Lung (tissue), 12 donors: Measurements from ENCODE around the gene CEP20. TPM values are rescaled to one million over a fixed set of nuclear protein-coding genes. Genes with fewer than 3 reads are reported as not detected.
"Not testable (repeated sequence)": the region's sequence is repeated elsewhere in the genome, so short reads cannot be mapped to it uniquely, and the experiment has no call there.

Experiments used
- ATAC-seq: fragments of 200-7000 bp; cut with Tn5 transposase; one replicate; pipeline ENCODE4 v1.9.1; 2020; ENCODE audit warnings: moderate number of reproducible peaks; ENCODE audit not compliant: insufficient read depth, low FRiP score
- DNase-seq, 3 donors: peaks; one replicate each; pipeline ENCODE4 v3.0.0-alpha.2; 2013 to 2017
- H3K27ac ChIP-seq, 2 donors: one replicate each; pipeline ENCODE4 v1.5.1; 2013; ENCODE audit warnings: mild to moderate bottlenecking in 2 of 2, moderate library complexity in 2 of 2, control low read depth in 1 of 2, inconsistent platforms in 1 of 2, low read depth in 1 of 2, low read length in 1 of 2
- H3K27me3 ChIP-seq, 3 donors: one replicate each; pipeline ENCODE4 v1.5.1; 2013; ENCODE audit warnings: low read length in 2 of 3; ENCODE audit not compliant: control insufficient read depth in 3 of 3, insufficient read depth in 3 of 3
- H3K36me3 ChIP-seq, 4 donors: one replicate each; pipeline ENCODE4 v1.5.1; 2013; ENCODE audit warnings: low read length in 4 of 4, mild to moderate bottlenecking in 1 of 4, moderate library complexity in 1 of 4; ENCODE audit not compliant: control insufficient read depth in 4 of 4, insufficient read depth in 4 of 4
- H3K4me1 ChIP-seq, 5 donors: one replicate each; pipeline ENCODE4 v1.5.1; 2013; ENCODE audit warnings: low read length in 5 of 5, mild to moderate bottlenecking in 2 of 5, moderate library complexity in 1 of 5; ENCODE audit not compliant: control insufficient read depth in 5 of 5, insufficient read depth in 5 of 5
- H3K4me3 ChIP-seq: one replicate; pipeline ENCODE4 v1.5.1; 2013; ENCODE audit warnings: mild to moderate bottlenecking, control low read depth, moderate library complexity
- H3K9ac ChIP-seq, 2 donors: one replicate each; pipeline ENCODE4 v1.5.1; 2013; ENCODE audit warnings: low read length in 2 of 2, control low read depth in 1 of 2; ENCODE audit not compliant: insufficient read depth in 1 of 2
- H3K9me3 ChIP-seq, 4 donors: one replicate each; pipeline ENCODE4 v1.5.1; 2013; ENCODE audit warnings: low read length in 3 of 4, mild to moderate bottlenecking in 1 of 4, moderate library complexity in 1 of 4; ENCODE audit not compliant: control insufficient read depth in 4 of 4, insufficient read depth in 3 of 4
- WGBS, 2 donors: extraction: QIAGEN DNeasy Blood & Tissue Kit; methylation state at CpG; one replicate each; pipeline ENCODE4 v1.1.7; 2013; 5-methylcytosine and 5-hydroxymethylcytosine counted together
- polyA plus RNA-seq, 2 donors: library from polyadenylated mRNA; stranded (reverse); fragments of 200-250 nt; gene quantifications; one replicate each; pipeline ENCODE4 v1.2.1, GENCODE V29; 2013
- total RNA-seq, 2 donors: library from RNA; depleted of rRNA in 1 of 2; stranded (reverse); fragments of >200 nt in 1 of 2; gene quantifications; one replicate each; pipeline ENCODE4 v1.2.1, GENCODE V29; 2014 to 2021
- TF ChIP-seq, protein P1 (sequence below): IDR thresholded peaks from 2 replicates; pipeline ENCODE4 v1.5.1; 2012; ENCODE audit warnings: mild to moderate bottlenecking; ENCODE audit errors: control extremely low read depth, extremely low read depth
- donor health status: control.
- donor health status: control.
- donor health status: Bipolar disorder and iron deficiency.
- donor health status: healthy.
- donor health status: DM: yes; HTN: yes; CAD: no.

The CEP20 gene
- total and polyA plus RNA-seq, 4 donors: 19.0 to 38.5 (median 23.8) TPM

DNA sequence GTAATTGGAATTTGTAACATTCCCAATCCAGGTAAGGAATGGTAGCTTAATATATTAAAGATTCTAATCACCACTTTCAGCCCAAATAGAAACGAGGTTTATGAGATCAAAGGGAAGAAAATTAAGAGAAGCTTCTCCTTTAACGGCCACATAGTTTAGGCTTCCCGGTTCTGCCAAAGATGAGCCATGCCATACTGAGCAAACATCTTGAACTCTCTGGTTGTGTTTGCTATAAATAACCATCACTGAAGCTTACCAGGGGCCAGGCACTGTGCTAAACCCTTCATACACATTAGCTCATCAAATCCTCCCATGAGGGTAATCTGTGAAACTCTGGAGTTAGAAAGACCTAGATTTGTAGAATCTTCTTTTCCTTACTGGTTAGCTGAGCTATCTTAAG lies 34.3 kb downstream of the CEP20 start:
- WGBS, 2 donors: 61 to 77% methylated on average over 3 of the region's 3 CpGs
- H3K27ac ChIP-seq: no peak overlapping the region
- no peak overlapping the region for H3K9ac ChIP-seq
- H3K36me3 ChIP-seq: no peaks in the 10 kb centered on the region
- no peak for ATAC-seq
- TF ChIP-seq, protein P1, sequence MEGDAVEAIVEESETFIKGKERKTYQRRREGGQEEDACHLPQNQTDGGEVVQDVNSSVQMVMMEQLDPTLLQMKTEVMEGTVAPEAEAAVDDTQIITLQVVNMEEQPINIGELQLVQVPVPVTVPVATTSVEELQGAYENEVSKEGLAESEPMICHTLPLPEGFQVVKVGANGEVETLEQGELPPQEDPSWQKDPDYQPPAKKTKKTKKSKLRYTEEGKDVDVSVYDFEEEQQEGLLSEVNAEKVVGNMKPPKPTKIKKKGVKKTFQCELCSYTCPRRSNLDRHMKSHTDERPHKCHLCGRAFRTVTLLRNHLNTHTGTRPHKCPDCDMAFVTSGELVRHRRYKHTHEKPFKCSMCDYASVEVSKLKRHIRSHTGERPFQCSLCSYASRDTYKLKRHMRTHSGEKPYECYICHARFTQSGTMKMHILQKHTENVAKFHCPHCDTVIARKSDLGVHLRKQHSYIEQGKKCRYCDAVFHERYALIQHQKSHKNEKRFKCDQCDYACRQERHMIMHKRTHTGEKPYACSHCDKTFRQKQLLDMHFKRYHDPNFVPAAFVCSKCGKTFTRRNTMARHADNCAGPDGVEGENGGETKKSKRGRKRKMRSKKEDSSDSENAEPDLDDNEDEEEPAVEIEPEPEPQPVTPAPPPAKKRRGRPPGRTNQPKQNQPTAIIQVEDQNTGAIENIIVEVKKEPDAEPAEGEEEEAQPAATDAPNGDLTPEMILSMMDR: no peak
- no peaks in the 10 kb centered on the region for H3K9me3 ChIP-seq
- peaks cover 0 to 47% (median 35%) of the 10 kb centered on the region in 3 donors for H3K27me3 ChIP-seq
- no peak for DNase-seq
- peaks cover 0 to 15% (median 0%) of the 10 kb centered on the region in 5 donors for H3K4me1 ChIP-seq
- H3K4me3 ChIP-seq: no peak overlapping the region

DNA sequence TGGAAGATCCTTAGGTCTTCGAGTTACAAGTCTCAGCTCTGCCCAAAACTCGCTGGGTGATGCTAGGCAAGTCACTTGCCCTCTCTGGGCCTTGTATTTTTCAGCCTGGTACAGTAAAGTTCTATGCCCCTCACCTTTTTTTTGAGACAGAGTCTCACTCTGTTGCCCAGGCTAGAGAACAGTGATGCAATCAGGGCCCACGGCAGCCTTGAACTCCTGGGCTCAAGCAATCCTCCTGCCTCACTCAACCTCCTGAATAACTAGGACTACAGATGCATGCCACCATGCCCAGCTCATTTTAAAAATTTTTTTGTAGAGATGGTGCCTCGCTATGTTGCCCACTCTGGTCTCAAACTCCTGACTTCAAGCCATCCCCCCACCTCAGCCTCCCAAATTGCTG lies 35.4 kb downstream of the CEP20 start:
- 84 to 85% methylated on average over 4 of the region's 4 CpGs for WGBS, 2 donors
- no peak overlapping the region for H3K4me3 ChIP-seq
- TF ChIP-seq, protein P1: no peak
- no peaks in the 10 kb centered on the region for H3K36me3 ChIP-seq
- peaks cover 0 to 11% (median 0%) of the 10 kb centered on the region in 5 donors for H3K4me1 ChIP-seq
- peaks cover 0 to 46% (median 32%) of the 10 kb centered on the region in 3 donors for H3K27me3 ChIP-seq
- ATAC-seq (no peak), DNase-seq (no peak)
- no peak overlapping the region for H3K9ac ChIP-seq
- H3K9me3 ChIP-seq: no peaks in the 10 kb centered on the region
- no peak overlapping the region for H3K27ac ChIP-seq

DNA sequence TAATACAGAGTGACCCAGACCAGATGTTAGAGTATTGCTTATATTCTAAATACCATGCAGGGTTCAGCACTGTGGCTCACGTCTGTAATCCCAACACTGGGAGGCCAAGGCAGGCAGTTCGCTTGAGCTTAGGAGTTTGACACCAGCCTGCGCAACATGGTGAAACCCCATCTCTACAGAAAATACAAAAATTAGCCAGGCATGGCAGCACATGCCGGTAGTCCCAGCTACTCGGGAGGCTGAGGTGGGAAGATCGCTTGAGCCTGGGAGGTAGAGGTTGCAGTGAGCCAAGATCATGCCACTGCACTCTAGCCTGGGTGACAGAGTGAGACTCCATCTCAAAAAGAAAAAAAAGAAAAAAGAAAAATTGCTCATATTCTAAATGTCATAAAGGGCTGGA lies 37.8 kb downstream of the CEP20 start:
- peaks cover 0 to 22% (median 11%) of the 10 kb centered on the region in 3 donors for H3K27me3 ChIP-seq
- not testable (repeated sequence) for H3K36me3 ChIP-seq, H3K9me3 ChIP-seq, H3K27ac ChIP-seq, ATAC-seq, H3K4me1 ChIP-seq, DNase-seq, H3K9ac ChIP-seq, H3K4me3 ChIP-seq
- WGBS, 2 donors: 94 to 95% methylated on average over 6 of the region's 6 CpGs

DNA sequence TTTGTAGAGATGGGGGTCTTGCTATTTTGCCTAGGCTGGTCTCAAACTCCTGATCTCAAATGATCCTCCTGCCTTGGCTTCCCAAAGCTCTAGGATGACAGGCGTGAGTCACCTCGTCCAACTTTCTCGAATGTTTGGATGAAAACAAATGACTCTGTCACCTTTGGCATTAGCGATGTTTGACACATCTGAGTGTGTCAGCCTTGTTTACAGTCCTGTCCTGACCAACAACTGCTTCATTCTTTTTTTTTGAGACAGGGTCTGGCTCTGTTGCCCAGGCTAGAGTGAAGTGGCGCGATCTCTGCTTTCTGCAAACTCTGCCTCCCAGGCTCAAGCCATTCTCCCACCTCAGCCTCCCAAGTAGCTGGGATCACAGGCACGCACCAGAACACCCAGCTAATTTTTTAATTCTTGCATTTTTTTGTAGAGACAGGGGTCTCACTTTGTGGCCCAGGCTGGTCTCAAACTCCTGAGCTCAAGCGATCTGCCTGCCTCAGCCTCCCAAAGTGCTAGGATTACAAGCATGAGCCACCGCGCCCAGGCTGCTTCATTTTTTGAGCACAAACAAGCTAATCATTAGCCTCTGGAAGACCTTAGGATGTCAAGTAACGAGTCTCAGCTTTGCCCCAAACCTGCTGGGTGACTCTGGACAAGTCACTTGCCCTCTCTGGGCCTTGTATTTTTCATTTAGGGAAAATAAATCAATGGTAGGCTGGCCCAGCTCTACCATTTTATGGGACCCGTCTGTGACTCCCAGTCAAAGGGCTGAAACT lies 39.0 kb downstream of the CEP20 start:
- WGBS, 2 donors: 87 to 96% methylated on average over 12 of the region's 12 CpGs
- H3K4me1 ChIP-seq: peaks cover 0 to 4% (median 0%) of the 10 kb centered on the region in 5 donors
- no peaks in the 10 kb centered on the region for H3K9me3 ChIP-seq
- peaks cover 0 to 14% (median 4%) of the 10 kb centered on the region in 3 donors for H3K27me3 ChIP-seq
- TF ChIP-seq, protein P1: no peak
- DNase-seq: no peak
- no peak overlapping the region for H3K27ac ChIP-seq
- H3K36me3 ChIP-seq: no peaks in the 10 kb centered on the region
- no peak overlapping the region for H3K4me3 ChIP-seq
- H3K9ac ChIP-seq: no peak overlapping the region
- no peak for ATAC-seq
